OCI-LY3 (cell line): ENCODE results near the gene TMPRSS5.

Source experiments
- H2AFZ ChIP-seq: fragments of 200-600, 300-600 bp; shearing (Covaris generic); 2 replicates; pipeline ENCODE4 v1.6.0; 2014; ENCODE audit warnings: antibody characterized with exemption, low read depth, low read length
- H3K27ac ChIP-seq: fragments of 200-600, 300-600 bp; sonication (generic); 2 replicates; pipeline ENCODE4 v1.5.1; 2014; ENCODE audit warnings: mild to moderate bottlenecking, low read length, moderate library complexity, mixed read lengths
- H3K27me3 ChIP-seq: fragments of 200-600, 300-600 bp; sonication (generic); 2 replicates; pipeline ENCODE4 v1.6.1; 2014; ENCODE audit warnings: low read depth, low read length, mixed read lengths
- H3K36me3 ChIP-seq: fragments of 200-600, 300-600 bp; sonication (generic); replicated peaks from 2 replicates; pipeline ENCODE3; 2014; ENCODE audit warnings: low read depth, low read length, mixed read lengths
- H3K4me1 ChIP-seq: fragments of 300-600, 200-600 bp; sonication (generic); 2 replicates; pipeline ENCODE4 v1.6.1; 2014; ENCODE audit warnings: low read length, mixed read lengths
- H3K4me2 ChIP-seq: fragments of 200-600, 300-600 bp; sonication (generic); 2 replicates; pipeline ENCODE4 v1.6.1; 2014; ENCODE audit warnings: low read length, mixed read lengths
- H3K4me3 ChIP-seq: fragments of 300-600, 200-600 bp; sonication (generic); 2 replicates; pipeline ENCODE4 v1.5.1; 2014; ENCODE audit warnings: antibody characterized with exemption, mild to moderate bottlenecking, low read length, moderate library complexity
- H3K79me2 ChIP-seq: fragments of 300-600, 200-600 bp; shearing (Covaris generic); 2 replicates; pipeline ENCODE4 v1.6.1; 2014; ENCODE audit warnings: mild to moderate bottlenecking, low read length, mixed read lengths
- H3K9ac ChIP-seq: fragments of 300-600, 200-600 bp; shearing (Covaris generic); 2 replicates; pipeline ENCODE4 v1.6.0; 2014; ENCODE audit warnings: mild to moderate bottlenecking, low read length, moderate library complexity
- H3K9me3 ChIP-seq: fragments of 200-600, 300-600 bp; shearing (Covaris generic); 2 replicates; pipeline ENCODE4 v1.6.1; 2014; ENCODE audit warnings: low read length, mixed read lengths; ENCODE audit not compliant: insufficient read depth
- H4K20me1 ChIP-seq: fragments of 200-600, 300-600 bp; sonication (generic); 2 replicates; pipeline ENCODE4 v1.6.1; 2016; ENCODE audit warnings: low read length, mixed read lengths; ENCODE audit not compliant: insufficient read depth
- CTCF ChIP-seq: fragments of 200-600, 300-600 bp; sonication (generic); IDR thresholded peaks from 2 replicates; pipeline ENCODE4 v1.5.1; 2014; ENCODE audit warnings: antibody characterized with exemption, low read length, low read depth
- EZH2phosphoT487 ChIP-seq: fragments of 200-600 bp; shearing (Covaris generic); IDR thresholded peaks from 2 replicates; pipeline ENCODE4 v1.6.1; 2018; ENCODE audit warnings: antibody characterized with exemption, mixed run types, low read depth

Gene TMPRSS5

GRCh38 chr11:113684496-113684895 is 21.6 kb downstream of the TMPRSS5 start:
- Histone ChIP-seq H3K9me3 (no peaks in the 10 kb centered on the region), H3K9ac (no peak overlapping the region), H3K79me2 (no peaks in the 10 kb centered on the region), H2AFZ (no peak overlapping the region), H3K27ac (no peak overlapping the region), H3K4me1 (peaks cover 11% of the 10 kb centered on the region), H4K20me1 (no peaks in the 10 kb centered on the region), H3K4me2 (no peak overlapping the region), H3K4me3 (no peak overlapping the region), H3K36me3 (no peaks in the 10 kb centered on the region), H3K27me3 (peaks cover 14% of the 10 kb centered on the region)
- TF ChIP-seq EZH2phosphoT487 (no peak), CTCF (no peak)

- no peaks in the 10 kb centered on the region for H3K79me2 ChIP-seq
- peaks cover 14% of the 10 kb centered on the region for H3K27me3 ChIP-seq
Observed at GRCh38 chr11:113683481-113684046, 22.5 kb downstream of the TMPRSS5 start.

GRCh38 chr11:113681711-113682413 is 24.2 kb downstream of the TMPRSS5 start:
- no peak overlapping the region for H3K27ac ChIP-seq
- no peak overlapping the region for H3K4me2 ChIP-seq

More at GRCh38 chr11:113683481-113684046, 22.5 kb downstream of the TMPRSS5 start:
- H3K9ac ChIP-seq: no peak overlapping the region
- no peaks in the 10 kb centered on the region for H4K20me1 ChIP-seq
- H3K4me1 ChIP-seq: peaks cover 11% of the 10 kb centered on the region
- H3K27ac ChIP-seq: no peak overlapping the region
- H2AFZ ChIP-seq: no peak overlapping the region
- TF ChIP-seq EZH2phosphoT487 (no peak), CTCF (no peak)
- H3K9me3 ChIP-seq: no peaks in the 10 kb centered on the region
- no peak overlapping the region for H3K4me2 ChIP-seq
- no peak overlapping the region for H3K4me3 ChIP-seq
- no peaks in the 10 kb centered on the region for H3K36me3 ChIP-seq

More at GRCh38 chr11:113681711-113682413, 24.2 kb downstream of the TMPRSS5 start:
- no peak overlapping the region for H2AFZ ChIP-seq
- no peaks in the 10 kb centered on the region for H3K79me2 ChIP-seq
- H3K4me1 ChIP-seq: peaks cover 11% of the 10 kb centered on the region
- no peak overlapping the region for H3K4me3 ChIP-seq
- H3K36me3 ChIP-seq: no peaks in the 10 kb centered on the region
- peaks cover 24% of the 10 kb centered on the region for H3K27me3 ChIP-seq
- TF ChIP-seq EZH2phosphoT487: no peak
- TF ChIP-seq CTCF: no peak
- no peaks in the 10 kb centered on the region for H4K20me1 ChIP-seq
- no peak overlapping the region for H3K9ac ChIP-seq
- H3K9me3 ChIP-seq: no peaks in the 10 kb centered on the region
